Transverse colon (tissue), 4 donors: ENCODE results near the gene RACK1.

ENCODE experiments used
- POLR2AphosphoS5 ChIP-seq, 3 donors: sonication (generic); formaldehyde crosslinking; IDR thresholded peaks; one replicate each; pipeline ENCODE4 v1.6.1; 2016; ENCODE audit warnings: antibody characterized with exemption in 3 of 3
- TF ChIP-seq, protein P1 (sequence below), 5 experiments: fragments of 200-600 bp in 3 of 5; fragments of 450-650 bp in 2 of 5; sonication (generic) in 3 of 5; IDR thresholded peaks; 1 replicate in 2 of 5; 2 replicates in 3 of 5; pipeline ENCODE4 v1.5.1; 2016 to 2017; ENCODE audit warnings: antibody characterized with exemption in 5 of 5, inconsistent platforms in 3 of 5, mild to moderate bottlenecking in 2 of 5, moderate library complexity in 1 of 5

DNA sequence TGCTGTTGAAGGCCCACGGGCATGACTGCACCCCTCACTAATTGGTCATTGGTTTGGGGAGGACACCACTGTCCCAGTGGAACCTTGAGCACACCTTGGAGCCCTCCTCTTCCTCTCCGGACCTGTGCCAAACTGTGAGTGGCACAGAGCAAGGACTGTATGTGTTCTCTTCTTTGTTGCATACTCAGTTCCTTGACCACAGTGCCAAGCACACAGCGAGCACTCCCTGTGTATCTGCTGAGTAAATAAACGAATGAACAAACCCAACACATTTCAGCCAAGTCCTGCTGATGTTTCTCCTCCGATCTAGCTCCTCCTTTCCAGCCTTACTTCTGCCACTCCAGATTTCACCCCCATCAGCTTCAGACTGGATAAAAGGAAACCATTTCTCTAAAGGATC, 19.9 kb upstream of the RACK1 start:
- TF ChIP-seq, protein P1, sequence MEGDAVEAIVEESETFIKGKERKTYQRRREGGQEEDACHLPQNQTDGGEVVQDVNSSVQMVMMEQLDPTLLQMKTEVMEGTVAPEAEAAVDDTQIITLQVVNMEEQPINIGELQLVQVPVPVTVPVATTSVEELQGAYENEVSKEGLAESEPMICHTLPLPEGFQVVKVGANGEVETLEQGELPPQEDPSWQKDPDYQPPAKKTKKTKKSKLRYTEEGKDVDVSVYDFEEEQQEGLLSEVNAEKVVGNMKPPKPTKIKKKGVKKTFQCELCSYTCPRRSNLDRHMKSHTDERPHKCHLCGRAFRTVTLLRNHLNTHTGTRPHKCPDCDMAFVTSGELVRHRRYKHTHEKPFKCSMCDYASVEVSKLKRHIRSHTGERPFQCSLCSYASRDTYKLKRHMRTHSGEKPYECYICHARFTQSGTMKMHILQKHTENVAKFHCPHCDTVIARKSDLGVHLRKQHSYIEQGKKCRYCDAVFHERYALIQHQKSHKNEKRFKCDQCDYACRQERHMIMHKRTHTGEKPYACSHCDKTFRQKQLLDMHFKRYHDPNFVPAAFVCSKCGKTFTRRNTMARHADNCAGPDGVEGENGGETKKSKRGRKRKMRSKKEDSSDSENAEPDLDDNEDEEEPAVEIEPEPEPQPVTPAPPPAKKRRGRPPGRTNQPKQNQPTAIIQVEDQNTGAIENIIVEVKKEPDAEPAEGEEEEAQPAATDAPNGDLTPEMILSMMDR (IDR thresholded peaks at IDR 0.05): no peak
- TF ChIP-seq POLR2AphosphoS5 (IDR thresholded peaks at IDR 0.05): no peak
